Neuronal stem cell (in vitro differentiated cells): ENCODE measurements around the gene LARGE2.

Experiments used
- DNase-seq: peaks from one replicate; pipeline ENCODE4 v3.0.0-alpha.2; 2013; ENCODE audit warnings: low spot score
- H2AFZ ChIP-seq: one replicate; pipeline ENCODE4 v1.6.1; 2013; ENCODE audit warnings: mild to moderate bottlenecking, low read length, inconsistent platforms
- H2AK5ac ChIP-seq: 2 replicates; pipeline ENCODE4 v1.6.1; 2013; ENCODE audit warnings: low read depth, mild to moderate bottlenecking, inconsistent platforms, low read length, moderate library complexity, mixed read lengths
- H2BK120ac ChIP-seq: 2 replicates; pipeline ENCODE4 v1.6.1; 2013; ENCODE audit warnings: low read depth, mild to moderate bottlenecking, inconsistent platforms, low read length, moderate library complexity, mixed read lengths
- H2BK12ac ChIP-seq: one replicate; pipeline ENCODE4 v1.6.1; 2013; ENCODE audit warnings: low read length, inconsistent platforms
- H2BK15ac ChIP-seq: 2 replicates; pipeline ENCODE4 v1.6.1; 2013; ENCODE audit warnings: mild to moderate bottlenecking, low read length, inconsistent platforms, mixed read lengths
- H2BK5ac ChIP-seq: one replicate; pipeline ENCODE4 v1.6.1; 2013; ENCODE audit warnings: inconsistent platforms, mild to moderate bottlenecking, low read length, moderate library complexity
- H3K14ac ChIP-seq: one replicate; pipeline ENCODE4 v1.6.1; 2013; ENCODE audit warnings: low read length, inconsistent platforms
- H3K18ac ChIP-seq: 2 replicates; pipeline ENCODE4 v1.6.1; 2013; ENCODE audit warnings: low read length, inconsistent platforms
- H3K23ac ChIP-seq: 2 replicates; pipeline ENCODE4 v1.6.1; 2013; ENCODE audit warnings: low read depth, mild to moderate bottlenecking, mixed read lengths, low read length, inconsistent platforms; ENCODE audit not compliant: poor library complexity
- H3K27ac ChIP-seq: replicated peaks from 3 replicates; pipeline ENCODE4 v1.5.1; 2013; ENCODE audit warnings: low read length, inconsistent platforms
- H3K27me3 ChIP-seq, 3 experiments: 2 replicates each; pipeline ENCODE4 v1.6.1; 2013; ENCODE audit warnings: low read length in 3 of 3, mild to moderate bottlenecking in 2 of 3, inconsistent platforms in 1 of 3, low read depth in 1 of 3, mixed read lengths in 1 of 3, moderate library complexity in 1 of 3; ENCODE audit not compliant: control insufficient read depth in 3 of 3, insufficient read depth in 3 of 3
- H3K36me3 ChIP-seq, 2 donors: replicated peaks in 1 of 2; 2 replicates each; pipeline ENCODE4 v1.6.1; 2013; ENCODE audit warnings: low read length in 2 of 2; ENCODE audit not compliant: control insufficient read depth in 2 of 2, insufficient read depth in 2 of 2
- H3K4ac ChIP-seq: 2 replicates; pipeline ENCODE4 v1.6.1; 2013; ENCODE audit warnings: inconsistent platforms, mild to moderate bottlenecking, low read length, moderate library complexity
- H3K4me1 ChIP-seq, 2 donors: 1 replicate in 1 of 2; 2 replicates in 1 of 2; pipeline ENCODE4 v1.6.1; 2013; ENCODE audit warnings: low read length in 2 of 2, low read depth in 1 of 2; ENCODE audit not compliant: control insufficient read depth in 2 of 2, insufficient read depth in 1 of 2
- H3K4me2 ChIP-seq: one replicate; pipeline ENCODE4 v1.6.1; 2013; ENCODE audit warnings: mild to moderate bottlenecking, low read length, inconsistent platforms; ENCODE audit not compliant: insufficient read depth, poor library complexity, severe bottlenecking
- H3K4me3 ChIP-seq, 2 donors: 2 replicates each; pipeline ENCODE4 v1.5.1; 2013; ENCODE audit warnings: low read length in 2 of 2, mild to moderate bottlenecking in 2 of 2, inconsistent platforms in 1 of 2, moderate library complexity in 1 of 2
- H3K79me1 ChIP-seq: one replicate; pipeline ENCODE4 v1.6.1; 2013; ENCODE audit warnings: low read depth, mild to moderate bottlenecking, inconsistent platforms, low read length, moderate library complexity
- H3K9ac ChIP-seq: one replicate; pipeline ENCODE4 v1.6.1; 2013; ENCODE audit warnings: mild to moderate bottlenecking, low read depth, low read length, inconsistent platforms; ENCODE audit not compliant: poor library complexity
- H3K9me3 ChIP-seq, 2 donors: replicated peaks in 1 of 2; 2 replicates each; pipeline versions ENCODE3 to v1.6.1; 2013; ENCODE audit warnings: low read length in 2 of 2, mild to moderate bottlenecking in 2 of 2, inconsistent platforms in 1 of 2, low read depth in 1 of 2, mixed read lengths in 1 of 2, moderate library complexity in 1 of 2; ENCODE audit not compliant: control insufficient read depth in 2 of 2, insufficient read depth in 1 of 2
- H4K8ac ChIP-seq: one replicate; pipeline ENCODE4 v1.6.1; 2013; ENCODE audit warnings: low read depth, mild to moderate bottlenecking, inconsistent platforms, low read length, moderate library complexity
- H4K91ac ChIP-seq: one replicate; pipeline ENCODE4 v1.6.1; 2013; ENCODE audit warnings: low read length, low read depth, mild to moderate bottlenecking, inconsistent platforms; ENCODE audit not compliant: poor library complexity
- WGBS, 2 donors: extraction: QIAGEN DNeasy Blood & Tissue Kit; methylation state at CpG; one replicate each; pipeline ENCODE4 v1.1.7; 2013; ENCODE audit warnings: missing lambda C conversion rate in 2 of 2, mixed read lengths in 1 of 2; ENCODE audit not compliant: insufficient read length in 2 of 2, insufficient replicate concordance in 1 of 2; ENCODE audit errors: extremely low coverage in 2 of 2; 5-methylcytosine and 5-hydroxymethylcytosine counted together

Gene LARGE2

GRCh38 chr11:45974806-45975205, 52.4 kb downstream of the LARGE2 start:
- Histone ChIP-seq H3K36me3 (peaks cover 7 to 76% of the 10 kb centered on the region in 2 donors), H2AK5ac (no peak overlapping the region), H2BK15ac (no peak overlapping the region), H2BK12ac (no peak overlapping the region), H2BK5ac (no peak overlapping the region), H2BK120ac (no peak overlapping the region), H3K27me3 (no peaks in the 10 kb centered on the region), H3K23ac (no peak overlapping the region), H4K91ac (no peak overlapping the region), H3K9me3 (no peaks in the 10 kb centered on the region), H3K14ac (no peak overlapping the region), H3K18ac (no peak overlapping the region), H3K4me3 (no peak overlapping the region), H4K8ac (no peak overlapping the region), H2AFZ (no peak overlapping the region), H3K4me2 (no peak overlapping the region), H3K27ac (no peak overlapping the region), H3K4me1 (no peaks in the 10 kb centered on the region), H3K9ac (no peak overlapping the region), H3K4ac (no peak overlapping the region), H3K79me1 (no peaks in the 10 kb centered on the region)
- no CpG with 5 or more reads among the region's 1 CpG for WGBS, 2 donors
- no peak for DNase-seq
